Uterus (tissue), 2 donors: ENCODE measurements around the gene GPHN.

Source experiments
- POLR2A ChIP-seq, 2 donors: fragments of 450-650 bp; IDR thresholded peaks; one replicate each; pipeline ENCODE4 v1.6.1; 2016; ENCODE audit warnings: antibody characterized with exemption in 2 of 2, mild to moderate bottlenecking in 1 of 2, moderate library complexity in 1 of 2
- TF ChIP-seq, protein P1 (sequence below), 4 experiments: fragments of 200-600 bp in 2 of 4; fragments of 450-650 bp in 2 of 4; sonication (generic) in 2 of 4; IDR thresholded peaks; one replicate each; pipeline ENCODE4 v1.5.1; 2016 to 2019; ENCODE audit warnings: antibody characterized with exemption in 4 of 4, mild to moderate bottlenecking in 2 of 4, moderate library complexity in 1 of 4

DNA sequence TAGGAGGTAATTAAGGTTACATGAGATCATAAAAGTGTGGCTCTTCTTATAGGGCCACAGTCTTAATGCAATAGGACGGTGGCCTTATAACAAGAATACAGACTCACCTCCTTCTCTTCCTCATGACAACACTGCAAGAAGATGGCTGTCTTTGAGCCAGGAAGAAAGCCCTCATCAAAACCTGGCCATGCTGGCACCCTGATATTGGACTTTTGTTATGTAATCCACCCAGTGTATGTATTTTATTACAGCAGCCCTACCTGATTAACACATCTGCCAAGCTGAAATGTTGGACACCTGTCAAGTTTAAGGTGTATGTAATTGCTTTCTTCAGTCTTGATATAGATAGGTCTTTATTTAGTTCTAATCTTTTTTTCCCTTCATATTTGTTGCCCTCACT is 217.0 kb downstream of the GPHN start:
- TF ChIP-seq, protein P1, sequence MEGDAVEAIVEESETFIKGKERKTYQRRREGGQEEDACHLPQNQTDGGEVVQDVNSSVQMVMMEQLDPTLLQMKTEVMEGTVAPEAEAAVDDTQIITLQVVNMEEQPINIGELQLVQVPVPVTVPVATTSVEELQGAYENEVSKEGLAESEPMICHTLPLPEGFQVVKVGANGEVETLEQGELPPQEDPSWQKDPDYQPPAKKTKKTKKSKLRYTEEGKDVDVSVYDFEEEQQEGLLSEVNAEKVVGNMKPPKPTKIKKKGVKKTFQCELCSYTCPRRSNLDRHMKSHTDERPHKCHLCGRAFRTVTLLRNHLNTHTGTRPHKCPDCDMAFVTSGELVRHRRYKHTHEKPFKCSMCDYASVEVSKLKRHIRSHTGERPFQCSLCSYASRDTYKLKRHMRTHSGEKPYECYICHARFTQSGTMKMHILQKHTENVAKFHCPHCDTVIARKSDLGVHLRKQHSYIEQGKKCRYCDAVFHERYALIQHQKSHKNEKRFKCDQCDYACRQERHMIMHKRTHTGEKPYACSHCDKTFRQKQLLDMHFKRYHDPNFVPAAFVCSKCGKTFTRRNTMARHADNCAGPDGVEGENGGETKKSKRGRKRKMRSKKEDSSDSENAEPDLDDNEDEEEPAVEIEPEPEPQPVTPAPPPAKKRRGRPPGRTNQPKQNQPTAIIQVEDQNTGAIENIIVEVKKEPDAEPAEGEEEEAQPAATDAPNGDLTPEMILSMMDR (IDR thresholded peaks at IDR 0.05): no peak
- TF ChIP-seq POLR2A (IDR thresholded peaks at IDR 0.05): no peak
